Right lobe of liver (tissue), 4 donors: ENCODE data around the gene RBM23.

ENCODE experiments used
- POLR2A ChIP-seq: fragments of 450-650 bp; IDR thresholded peaks from one replicate; pipeline ENCODE4 v1.6.1; 2017; ENCODE audit warnings: antibody characterized with exemption, mild to moderate bottlenecking
- TF ChIP-seq, protein P1 (sequence below), 4 donors: fragments of 200-600 bp in 3 of 4; fragments of 450-650 bp in 1 of 4; IDR thresholded peaks; one replicate each; pipeline versions ENCODE4 v1.5.1 to v1.8.0; 2016 to 2022; ENCODE audit warnings: antibody characterized with exemption in 4 of 4, mild to moderate bottlenecking in 2 of 4
- donor health status: DM: no; HTN: no; CAD: no.
- donor health status: DM: no; HTN: no; CAD: no.
- donor health status: DM: no; HTN: yes; CAD: no.

DNA sequence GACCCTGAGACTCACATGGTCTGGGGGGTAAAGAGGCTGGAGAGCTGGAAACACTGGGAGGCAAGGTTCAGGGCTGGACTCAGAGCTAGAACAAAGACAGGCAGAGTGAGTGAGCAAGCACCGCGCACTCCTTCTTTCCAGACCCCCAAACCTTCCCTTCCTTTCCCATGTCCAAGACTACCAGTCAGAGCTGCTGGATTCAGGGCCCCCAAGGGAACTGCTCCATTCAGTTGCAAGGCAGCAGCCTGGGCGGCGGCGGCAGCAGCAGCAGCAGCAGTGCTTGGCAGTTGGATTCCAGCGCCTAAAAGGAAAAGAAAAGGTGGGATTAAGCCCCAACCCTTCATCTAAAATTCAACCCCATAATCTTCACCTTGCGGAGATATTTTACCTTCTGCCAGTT lies 17.1 kb downstream of the RBM23 start:
- TF ChIP-seq, protein P1, sequence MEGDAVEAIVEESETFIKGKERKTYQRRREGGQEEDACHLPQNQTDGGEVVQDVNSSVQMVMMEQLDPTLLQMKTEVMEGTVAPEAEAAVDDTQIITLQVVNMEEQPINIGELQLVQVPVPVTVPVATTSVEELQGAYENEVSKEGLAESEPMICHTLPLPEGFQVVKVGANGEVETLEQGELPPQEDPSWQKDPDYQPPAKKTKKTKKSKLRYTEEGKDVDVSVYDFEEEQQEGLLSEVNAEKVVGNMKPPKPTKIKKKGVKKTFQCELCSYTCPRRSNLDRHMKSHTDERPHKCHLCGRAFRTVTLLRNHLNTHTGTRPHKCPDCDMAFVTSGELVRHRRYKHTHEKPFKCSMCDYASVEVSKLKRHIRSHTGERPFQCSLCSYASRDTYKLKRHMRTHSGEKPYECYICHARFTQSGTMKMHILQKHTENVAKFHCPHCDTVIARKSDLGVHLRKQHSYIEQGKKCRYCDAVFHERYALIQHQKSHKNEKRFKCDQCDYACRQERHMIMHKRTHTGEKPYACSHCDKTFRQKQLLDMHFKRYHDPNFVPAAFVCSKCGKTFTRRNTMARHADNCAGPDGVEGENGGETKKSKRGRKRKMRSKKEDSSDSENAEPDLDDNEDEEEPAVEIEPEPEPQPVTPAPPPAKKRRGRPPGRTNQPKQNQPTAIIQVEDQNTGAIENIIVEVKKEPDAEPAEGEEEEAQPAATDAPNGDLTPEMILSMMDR (IDR thresholded peaks at IDR 0.05) = no peak
- no peak for TF ChIP-seq POLR2A
